ENCODE measurements around the gene CFAP61.

GRCh38 chr20:20364593-20365479, 312.5 kb downstream of the CFAP61 start:
- no peak for TF ChIP-seq CTCF (IDR thresholded peaks at IDR 0.05; ENCODE audit: insufficient read depth, low read depth, low read length)
- peak; percentile 69 for TF ChIP-seq EZH2 (IDR thresholded peaks at IDR 0.05; ENCODE audit: insufficient read depth, low read length)

All from astrocyte (in vitro differentiated cells and primary cell).